ENCODE results near the gene REXO1.

Gene REXO1

GRCh38 chr19:1790054-1790792 is 58.1 kb downstream of the REXO1 start:
- no peak for DNase-seq

- no peak for DNase-seq
Observed at GRCh38 chr19:1789261-1790041, 58.8 kb downstream of the REXO1 start.

- DNase-seq = no peak
Observed at GRCh38 chr19:1787116-1787515, 61.2 kb downstream of the REXO1 start.

- DNase-seq = no peak
Observed at GRCh38 chr19:1786668-1787067, 61.6 kb downstream of the REXO1 start.

GRCh38 chr19:1785310-1785709 is 63.0 kb downstream of the REXO1 start:
- DNase-seq = no peak

GRCh38 chr19:1783874-1784273 is 64.4 kb downstream of the REXO1 start:
- DNase-seq = no peak

GRCh38 chr19:1783354-1783753 is 64.9 kb downstream of the REXO1 start:
- DNase-seq = no peak

GRCh38 chr19:1782521-1782920 is 65.8 kb downstream of the REXO1 start:
- DNase-seq = no peak

- no peak for DNase-seq
Observed at GRCh38 chr19:1780272-1780958, 67.9 kb downstream of the REXO1 start.

- DNase-seq = no peak
Observed at GRCh38 chr19:1779574-1779973, 68.7 kb downstream of the REXO1 start.

GRCh38 chr19:1777149-1777548 is 71.1 kb downstream of the REXO1 start:
- no peak for DNase-seq

- no peak for DNase-seq
Observed at GRCh38 chr19:1776606-1777147, 71.6 kb downstream of the REXO1 start.

- no peak for DNase-seq
Observed at GRCh38 chr19:1775951-1776605, 72.2 kb downstream of the REXO1 start.

GRCh38 chr19:1774989-1775772 is 73.1 kb downstream of the REXO1 start:
- no peak for DNase-seq

- no peak for DNase-seq
Observed at GRCh38 chr19:1773184-1773583, 75.1 kb downstream of the REXO1 start.

- DNase-seq = no peak
Observed at GRCh38 chr19:1770866-1771576, 77.3 kb downstream of the REXO1 start.

- DNase-seq = no peak
Observed at GRCh38 chr19:1769645-1769985, 78.7 kb downstream of the REXO1 start.

- no peak for DNase-seq
Observed at GRCh38 chr19:1768918-1769644, 79.2 kb downstream of the REXO1 start.

GRCh38 chr19:1768248-1768647 is 80.0 kb downstream of the REXO1 start:
- DNase-seq = no peak

- DNase-seq = peak; percentile 55
Observed at GRCh38 chr19:1767464-1767933, 80.8 kb downstream of the REXO1 start.
